HAP-1 (cell line): Measurements from ENCODE around the gene SMIM38.
"Not testable (repeated sequence)": the region's sequence is repeated elsewhere in the genome, so short reads cannot be mapped to it uniquely, and the experiment has no call there.

Source experiments
- DNase-seq, 2 experiments: peaks; one replicate each; pipeline ENCODE4 v3.0.0-alpha.2; 2016 to 2020; ENCODE audit warnings: low spot score in 2 of 2
- H3K27me3 ChIP-seq: fragments of 250-450 bp; sonication (Bioruptor Pico); 2 replicates; pipeline ENCODE4 v1.5.1; 2020; ENCODE audit warnings: low read depth, mild to moderate bottlenecking, moderate library complexity
- H3K36me3 ChIP-seq: fragments of 250-450 bp; sonication (Bioruptor Pico); replicated peaks from 2 replicates; pipeline ENCODE4 v1.5.1; 2020; ENCODE audit warnings: mild to moderate bottlenecking
- H3K4me1 ChIP-seq: fragments of 250-450 bp; sonication (Bioruptor Pico); 2 replicates; pipeline ENCODE4 v1.5.1; 2020; ENCODE audit warnings: mild to moderate bottlenecking
- H3K4me3 ChIP-seq: fragments of 250-450 bp; sonication (Bioruptor Pico); 2 replicates; pipeline ENCODE4 v1.5.1; 2020; ENCODE audit warnings: mild to moderate bottlenecking, moderate library complexity
- H3K9me3 ChIP-seq: fragments of 250-450 bp; sonication (Bioruptor Pico); 2 replicates; pipeline ENCODE4 v1.5.1; 2020; ENCODE audit warnings: mild to moderate bottlenecking, moderate library complexity
- in situ Hi-C: fragments of 300-500 bp; cut with MboI; formaldehyde crosslinking; loops from 3 replicates; pipeline ENCODE4 v1.14.3; 2020; ENCODE audit warnings: low sequenced_read_pairs, inconsistent platforms, mixed read lengths

The SMIM38 gene

GRCh38 chr11:69127081-69127850 is 28.5 kb upstream of the SMIM38 start:
- DNase-seq, result no peak
- peaks cover 2% of the 10 kb centered on the region; the same call in 1 of the 2 replicates for H3K4me1 ChIP-seq
- H3K27me3 ChIP-seq, result no peaks in the 10 kb centered on the region
- H3K36me3 ChIP-seq, result no peaks in the 10 kb centered on the region
- H3K4me3 ChIP-seq, result no peak overlapping the region
- in situ Hi-C loops, result no loop called here
- peaks cover 3% of the 10 kb centered on the region for H3K9me3 ChIP-seq

- no peaks in the 10 kb centered on the region for H3K4me1 ChIP-seq
These were observed 27.9 kb upstream of the SMIM38 start for GRCh38 chr11:69127884-69128283.

GRCh38 chr11:69129053-69129452 is 26.7 kb upstream of the SMIM38 start:
- H3K4me1 ChIP-seq, result no peaks in the 10 kb centered on the region
- no peaks in the 10 kb centered on the region for H3K36me3 ChIP-seq
- DNase-seq, result no peak
- in situ Hi-C loops, result no loop called here
- H3K4me3 ChIP-seq, result no peak overlapping the region
- peaks cover 5% of the 10 kb centered on the region for H3K9me3 ChIP-seq
- no peaks in the 10 kb centered on the region for H3K27me3 ChIP-seq

More at GRCh38 chr11:69127884-69128283, 27.9 kb upstream of the SMIM38 start:
- no peaks in the 10 kb centered on the region for H3K36me3 ChIP-seq
- DNase-seq, result no peak
- H3K4me3 ChIP-seq, result no peak overlapping the region
- in situ Hi-C loops, result no loop called here
- H3K9me3 ChIP-seq, result peaks cover 3% of the 10 kb centered on the region
- H3K27me3 ChIP-seq, result no peaks in the 10 kb centered on the region

GRCh38 chr11:69129647-69130046 is 26.1 kb upstream of the SMIM38 start:
- Histone ChIP-seq H3K36me3 (no peaks in the 10 kb centered on the region), H3K9me3 (peaks cover 5% of the 10 kb centered on the region)
- no peak for DNase-seq

GRCh38 chr11:69130654-69131053 is 25.1 kb upstream of the SMIM38 start:
- Histone ChIP-seq H3K4me1 (no peaks in the 10 kb centered on the region), H3K4me3 (no peak overlapping the region), H3K9me3 (peaks cover 5% of the 10 kb centered on the region), H3K36me3 (no peaks in the 10 kb centered on the region), H3K27me3 (no peaks in the 10 kb centered on the region)
- no peak for DNase-seq
- in situ Hi-C loops, result no loop called here

More at GRCh38 chr11:69129647-69130046, 26.1 kb upstream of the SMIM38 start:
- in situ Hi-C loops, result no loop called here
- Histone ChIP-seq H3K4me3 (no peak overlapping the region), H3K4me1 (no peaks in the 10 kb centered on the region), H3K27me3 (no peaks in the 10 kb centered on the region)

GRCh38 chr11:69131121-69131566 is 24.6 kb upstream of the SMIM38 start:
- no peaks in the 10 kb centered on the region for H3K36me3 ChIP-seq
- in situ Hi-C loops, result no loop called here
- no peak for DNase-seq
- no peak overlapping the region for H3K4me3 ChIP-seq
- no peaks in the 10 kb centered on the region for H3K27me3 ChIP-seq
- peaks cover 5% of the 10 kb centered on the region for H3K9me3 ChIP-seq
- no peaks in the 10 kb centered on the region for H3K4me1 ChIP-seq

GRCh38 chr11:69131644-69132300 is 24.0 kb upstream of the SMIM38 start:
- in situ Hi-C loops, result no loop called here

GRCh38 chr11:69132301-69132670 is 23.4 kb upstream of the SMIM38 start:
- no peak for DNase-seq
- in situ Hi-C loops, result no loop called here
- no peaks in the 10 kb centered on the region for H3K27me3 ChIP-seq
- no peaks in the 10 kb centered on the region for H3K36me3 ChIP-seq
- H3K9me3 ChIP-seq, result peaks cover 5% of the 10 kb centered on the region
- H3K4me1 ChIP-seq, result no peaks in the 10 kb centered on the region
- no peak overlapping the region for H3K4me3 ChIP-seq

More at GRCh38 chr11:69131644-69132300, 24.0 kb upstream of the SMIM38 start:
- peak; percentile 55 to 78 for DNase-seq
- Histone ChIP-seq H3K27me3 (no peaks in the 10 kb centered on the region), H3K36me3 (no peaks in the 10 kb centered on the region), H3K9me3 (peaks cover 5% of the 10 kb centered on the region), H3K4me3 (no peak overlapping the region), H3K4me1 (no peaks in the 10 kb centered on the region)

GRCh38 chr11:69133251-69133650 is 22.5 kb upstream of the SMIM38 start:
- in situ Hi-C loops, result no loop called here
- no peaks in the 10 kb centered on the region for H3K4me1 ChIP-seq
- peaks cover 3% of the 10 kb centered on the region; the same call in 1 of the 2 replicates for H3K9me3 ChIP-seq
- H3K27me3 ChIP-seq, result no peaks in the 10 kb centered on the region
- H3K4me3 ChIP-seq, result no peak overlapping the region
- H3K36me3 ChIP-seq, result no peaks in the 10 kb centered on the region
- no peak for DNase-seq

- in situ Hi-C loops, H3K27me3 ChIP-seq, H3K9me3 ChIP-seq, DNase-seq, H3K4me3 ChIP-seq, H3K36me3 ChIP-seq, H3K4me1 ChIP-seq: not testable (repeated sequence)
These were observed 21.6 kb upstream of the SMIM38 start for GRCh38 chr11:69134182-69134581.

GRCh38 chr11:69134957-69135356 is 20.8 kb upstream of the SMIM38 start:
- H3K9me3 ChIP-seq, result peaks cover 3% of the 10 kb centered on the region; the same call in 1 of the 2 replicates
- in situ Hi-C loops, result no loop called here

GRCh38 chr11:69135420-69136363 is 20.0 kb upstream of the SMIM38 start:
- Histone ChIP-seq H3K9me3 (peaks cover 3% of the 10 kb centered on the region; the same call in 1 of the 2 replicates), H3K36me3 (no peaks in the 10 kb centered on the region)

More at GRCh38 chr11:69134957-69135356, 20.8 kb upstream of the SMIM38 start:
- no peaks in the 10 kb centered on the region for H3K4me1 ChIP-seq
- H3K27me3 ChIP-seq, result no peaks in the 10 kb centered on the region
- DNase-seq, result no peak
- no peak overlapping the region for H3K4me3 ChIP-seq
- H3K36me3 ChIP-seq, result no peaks in the 10 kb centered on the region

GRCh38 chr11:69136471-69136870 is 19.3 kb upstream of the SMIM38 start:
- no peaks in the 10 kb centered on the region for H3K36me3 ChIP-seq
- in situ Hi-C loops, result no loop called here
- DNase-seq, result no peak
- no peak overlapping the region for H3K4me3 ChIP-seq
- no peaks in the 10 kb centered on the region for H3K4me1 ChIP-seq
- H3K9me3 ChIP-seq, result peaks cover 3% of the 10 kb centered on the region; the same call in 1 of the 2 replicates
- H3K27me3 ChIP-seq, result no peaks in the 10 kb centered on the region

More at GRCh38 chr11:69135420-69136363, 20.0 kb upstream of the SMIM38 start:
- no peaks in the 10 kb centered on the region for H3K27me3 ChIP-seq
- in situ Hi-C loops, result no loop called here
- DNase-seq, result no peak
- no peak overlapping the region for H3K4me3 ChIP-seq
- no peaks in the 10 kb centered on the region for H3K4me1 ChIP-seq
